ENCODE measurements around the gene AOX1. TPM values are rescaled to one million over a fixed set of nuclear protein-coding genes. Genes with fewer than 3 reads are reported as not detected.

The AOX1 gene
- total RNA-seq, 1 donor from 2014 or later: 3.6 TPM

- intact Hi-C loops (cut with micrococcal nuclease): no loop called here
- H3K27me3 ChIP-seq (ENCODE audit: low read depth): peaks cover 4% of the 10 kb centered on the region
- H3K4me1 ChIP-seq: no peaks in the 10 kb centered on the region
- H3K36me3 ChIP-seq: no peaks in the 10 kb centered on the region
- no peak overlapping the region for H3K4me3 ChIP-seq
- H3K9me3 ChIP-seq (replicated peaks): no peaks in the 10 kb centered on the region
- H3K27ac ChIP-seq (replicated peaks): no peak overlapping the region
- DNase-seq: no peak
- TF ChIP-seq, protein P1, sequence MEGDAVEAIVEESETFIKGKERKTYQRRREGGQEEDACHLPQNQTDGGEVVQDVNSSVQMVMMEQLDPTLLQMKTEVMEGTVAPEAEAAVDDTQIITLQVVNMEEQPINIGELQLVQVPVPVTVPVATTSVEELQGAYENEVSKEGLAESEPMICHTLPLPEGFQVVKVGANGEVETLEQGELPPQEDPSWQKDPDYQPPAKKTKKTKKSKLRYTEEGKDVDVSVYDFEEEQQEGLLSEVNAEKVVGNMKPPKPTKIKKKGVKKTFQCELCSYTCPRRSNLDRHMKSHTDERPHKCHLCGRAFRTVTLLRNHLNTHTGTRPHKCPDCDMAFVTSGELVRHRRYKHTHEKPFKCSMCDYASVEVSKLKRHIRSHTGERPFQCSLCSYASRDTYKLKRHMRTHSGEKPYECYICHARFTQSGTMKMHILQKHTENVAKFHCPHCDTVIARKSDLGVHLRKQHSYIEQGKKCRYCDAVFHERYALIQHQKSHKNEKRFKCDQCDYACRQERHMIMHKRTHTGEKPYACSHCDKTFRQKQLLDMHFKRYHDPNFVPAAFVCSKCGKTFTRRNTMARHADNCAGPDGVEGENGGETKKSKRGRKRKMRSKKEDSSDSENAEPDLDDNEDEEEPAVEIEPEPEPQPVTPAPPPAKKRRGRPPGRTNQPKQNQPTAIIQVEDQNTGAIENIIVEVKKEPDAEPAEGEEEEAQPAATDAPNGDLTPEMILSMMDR (IDR thresholded peaks at IDR 0.05; ENCODE audit: borderline replicate concordance): no peak
Observed at GRCh38 chr2:200622106-200622505, 36.3 kb downstream of the AOX1 start.

DNA sequence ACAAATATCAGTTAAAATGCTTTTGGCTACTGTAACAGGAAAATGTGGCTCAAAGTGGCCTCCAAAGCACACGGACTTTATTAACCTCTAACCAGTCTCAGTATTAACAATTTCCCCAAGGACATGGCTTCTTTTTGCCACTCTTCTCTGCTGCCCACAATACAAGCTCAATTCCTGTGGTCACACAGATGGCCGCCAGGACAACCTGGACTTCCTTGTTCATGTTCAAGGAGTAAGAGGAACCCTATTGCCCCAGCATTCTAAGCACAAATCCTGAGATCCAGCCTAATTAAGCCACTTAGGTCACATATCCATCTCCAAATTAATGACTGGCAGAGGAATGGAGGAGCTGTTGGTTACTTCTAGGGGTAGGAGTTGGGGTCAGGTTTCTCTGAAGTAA, 38.2 kb downstream of the AOX1 start:
- Histone ChIP-seq H3K4me3 (no peak overlapping the region), H3K36me3 (no peaks in the 10 kb centered on the region), H3K9me3 (replicated peaks) (no peaks in the 10 kb centered on the region), H3K27me3 (ENCODE audit: low read depth) (peaks cover 4% of the 10 kb centered on the region), H3K27ac (replicated peaks) (no peak overlapping the region), H3K4me1 (no peaks in the 10 kb centered on the region)
- no peak for DNase-seq
- TF ChIP-seq, protein P1 (IDR thresholded peaks at IDR 0.05; ENCODE audit: borderline replicate concordance): no peak
- intact Hi-C loops (cut with micrococcal nuclease): no loop called here

- DNase-seq: no peak
- Histone ChIP-seq H3K9me3 (replicated peaks) (no peaks in the 10 kb centered on the region), H3K27me3 (ENCODE audit: low read depth) (peaks cover 4% of the 10 kb centered on the region), H3K27ac (replicated peaks) (no peak overlapping the region), H3K4me1 (no peaks in the 10 kb centered on the region), H3K4me3 (no peak overlapping the region), H3K36me3 (no peaks in the 10 kb centered on the region)
- TF ChIP-seq, protein P1 (IDR thresholded peaks at IDR 0.05; ENCODE audit: borderline replicate concordance): no peak
- intact Hi-C loops (cut with micrococcal nuclease): no loop called here
Observed at GRCh38 chr2:200624658-200625057, 38.8 kb downstream of the AOX1 start.

DNA sequence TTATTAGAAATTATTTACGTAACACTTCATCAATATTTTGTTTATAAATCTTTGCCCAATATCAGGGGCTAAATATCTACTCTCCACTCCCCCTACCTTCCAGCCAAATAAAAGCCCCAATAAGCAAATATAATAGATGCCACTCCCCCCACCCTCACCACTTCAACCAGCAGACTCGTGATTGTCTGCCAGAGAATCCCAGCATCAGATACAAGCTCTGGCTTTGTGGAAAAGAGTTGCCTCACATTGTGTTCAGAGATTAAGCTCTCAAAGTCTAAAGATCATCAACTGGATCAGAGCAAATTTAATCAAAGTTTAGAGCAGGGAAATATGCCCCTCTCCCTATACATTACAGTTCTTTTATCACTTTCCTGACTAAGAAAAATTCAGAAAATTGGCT, 39.5 kb downstream of the AOX1 start:
- intact Hi-C loops (cut with micrococcal nuclease): no loop called here
- TF ChIP-seq, protein P1 (IDR thresholded peaks at IDR 0.05; ENCODE audit: borderline replicate concordance): no peak
- Histone ChIP-seq H3K27me3 (ENCODE audit: low read depth) (peaks cover 4% of the 10 kb centered on the region), H3K9me3 (replicated peaks) (no peaks in the 10 kb centered on the region), H3K36me3 (no peaks in the 10 kb centered on the region), H3K4me1 (no peaks in the 10 kb centered on the region), H3K27ac (replicated peaks) (no peak overlapping the region), H3K4me3 (no peak overlapping the region)
- DNase-seq: no peak

- Histone ChIP-seq H3K27ac (replicated peaks) (no peak overlapping the region), H3K9me3 (replicated peaks) (no peaks in the 10 kb centered on the region), H3K4me3 (no peak overlapping the region), H3K4me1 (no peaks in the 10 kb centered on the region), H3K36me3 (no peaks in the 10 kb centered on the region), H3K27me3 (ENCODE audit: low read depth) (peaks cover 4% of the 10 kb centered on the region)
- intact Hi-C loops (cut with micrococcal nuclease): no loop called here
- TF ChIP-seq, protein P1 (IDR thresholded peaks at IDR 0.05; ENCODE audit: borderline replicate concordance): no peak
- no peak for DNase-seq
Observed at GRCh38 chr2:200625958-200626363, 40.1 kb downstream of the AOX1 start.
